ENCODE measurements around the gene GAL. TPM values are rescaled to one million over a fixed set of nuclear protein-coding genes. Genes with fewer than 3 reads are reported as not detected.

The GAL gene
- total and polyA plus RNA-seq, 2 of the 8 experiments (the other 6 are each of a cell fraction or from before 2014, with no cell fraction given), result 81.8 to 233 TPM

DNA sequence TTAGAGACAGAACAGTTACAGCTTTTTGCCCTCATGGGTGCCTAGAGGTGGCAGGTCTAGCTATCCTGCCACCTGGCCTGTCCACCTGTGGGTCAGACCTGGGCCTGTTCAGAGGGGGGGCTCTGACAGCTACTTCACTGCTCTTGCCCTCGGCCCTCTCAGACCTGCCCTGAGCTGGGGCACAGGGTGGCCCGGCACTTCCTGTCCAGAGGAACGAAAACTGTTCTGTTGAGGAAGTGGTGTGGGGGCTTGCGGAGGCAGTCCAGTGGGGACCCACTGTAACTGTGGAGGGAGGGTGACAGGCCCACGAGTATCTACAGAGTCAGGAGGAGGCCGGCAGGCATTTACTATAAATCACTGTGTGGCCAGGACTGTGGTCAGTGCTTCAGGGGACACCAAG lies 50.8 kb downstream of the GAL start:
- Histone ChIP-seq H3K79me1 (ENCODE audit: low read depth, low read length) (0 out of 2 replicates have a peak, but pooled peaks cover 3% of the 10 kb centered on the region), H3K4ac (replicated peaks; ENCODE audit: insufficient read length, low read depth, low read length) (no peak overlapping the region), H2BK120ac (replicated peaks; ENCODE audit: low read depth, low read length) (no peak overlapping the region), H4K8ac (ENCODE audit: extremely low read depth, insufficient read depth, low read length) (no peak overlapping the region), H3K9ac (replicated peaks in 1 of 4; ENCODE audit: extremely low read depth in 1 of 4, low read depth in 3 of 4, low read length in 3 of 4) (no peak overlapping the region), H3K18ac (ENCODE audit: extremely low read depth, low read length) (no peak overlapping the region), H4K91ac (replicated peaks; ENCODE audit: insufficient read length, low read length) (no peak overlapping the region), H2BK5ac (ENCODE audit: low read depth, low read length) (no peak overlapping the region), H3K79me2 (ENCODE audit: control insufficient read depth in 1 of 2, insufficient read depth in 2 of 2, low read length in 2 of 2) (no peaks in the 10 kb centered on the region), H3K4me1 (replicated peaks in 1 of 4; ENCODE audit: control insufficient read depth in 3 of 4, insufficient read depth in 4 of 4, low read length in 3 of 4) (no peaks in the 10 kb centered on the region), H3K23ac (ENCODE audit: insufficient read length) (no peak overlapping the region), H2BK20ac (ENCODE audit: low read length) (no peak overlapping the region), H4K20me1 (replicated peaks in 1 of 2; ENCODE audit: control insufficient read depth in 1 of 2, insufficient read depth in 2 of 2, low read length in 2 of 2) (peaks cover 2% of the 10 kb centered on the region in 2 experiments), H3K27ac (ENCODE audit: low read depth, low read length) (no peak overlapping the region), H3K56ac (replicated peaks; ENCODE audit: insufficient read length, low read depth, low read length) (no peak overlapping the region), H2AK5ac (ENCODE audit: low read depth, low read length) (no peak overlapping the region), H2BK15ac (ENCODE audit: low read length) (no peak overlapping the region), H3K4me3 (ENCODE audit: extremely low read depth in 1 of 4, insufficient read depth in 2 of 4, low read depth in 3 of 4, low read length in 4 of 4) (no peak overlapping the region), H3K4me2 (ENCODE audit: insufficient read depth in 1 of 2, low read depth in 2 of 2, low read length in 2 of 2) (no peak overlapping the region), H3K27me3 (replicated peaks in 1 of 4; ENCODE audit: control insufficient read depth in 3 of 4, extremely low read depth in 1 of 4, insufficient read depth in 3 of 4, low read length in 3 of 4) (no peaks in the 10 kb centered on the region), H3K14ac (ENCODE audit: insufficient read length) (no peak overlapping the region), H3K9me3 (ENCODE audit: insufficient read depth in 2 of 2, low read depth in 1 of 2, low read length in 1 of 2) (no peaks in the 10 kb centered on the region), H4K5ac (ENCODE audit: insufficient read length, low read depth, low read length) (no peak overlapping the region), H3K23me2 (ENCODE audit: low read depth, low read length) (no peaks in the 10 kb centered on the region), H3K36me3 (ENCODE audit: control insufficient read depth in 2 of 4, insufficient read depth in 4 of 4, low read length in 3 of 4) (peaks cover 3 to 29% (median 14%) of the 10 kb centered on the region in 4 experiments; a peak in 7 of 8 replicates), H2BK12ac (ENCODE audit: low read depth, low read length) (no peak overlapping the region), H2AFZ (ENCODE audit: low read length) (no peak overlapping the region)
- 97% methylated on average over 6 of the region's 6 CpGs; no CpG with 5 or more reads in 1 of the 2 experiments for WGBS, 2 experiments (ENCODE audit: extremely low coverage in 1 of 2, insufficient coverage in 1 of 2, insufficient read length in 1 of 2, insufficient replicate concordance in 2 of 2, low coverage in 1 of 2, low lambda C conversion rate in 2 of 2, missing lambda C conversion rate in 1 of 2)
- DNase-seq (ENCODE audit: low read depth in 1 of 2, low spot score in 2 of 2) (no peak), FAIRE-seq (no peak)
- CTCF ChIA-PET (ENCODE audit: partially characterized antibody), result interaction anchor here (0.6 to 1.4 kb wide), 5 partner anchors 9 to 124 kb away, joined by 3 read pairs; no protein-coding TSS in a partner anchor
- POLR2A ChIA-PET (ENCODE audit: partially characterized antibody), result interaction anchor here (1.1 to 6.1 kb wide), 6 partner anchors 9 to 92 kb away, joined by 3 to 32 read pairs (median 5); no protein-coding TSS in a partner anchor
- no peak for TF ChIP-seq ASH2L (IDR thresholded peaks at IDR 0.05; ENCODE audit: low read length)
